Astrocyte (in vitro differentiated cells and primary cell): ENCODE data around the gene KDM4B. TPM values are rescaled to one million over a fixed set of nuclear protein-coding genes. Genes with fewer than 3 reads are reported as not detected.

Experiments used
- DNase-seq: peaks from one replicate; pipeline ENCODE4 v3.0.0-alpha.2; 2010; ENCODE audit warnings: low read depth
- FAIRE-seq: peaks from 2 replicates; lab custom pipeline; 2011; peaks lifted over from hg19 to GRCh38; lab: Jason Lieb, UNC
- H2AFZ ChIP-seq: 2 replicates; pipeline ENCODE4 v1.6.0; 2012; ENCODE audit warnings: low read depth, low read length, inconsistent platforms
- H3K27ac ChIP-seq: 2 replicates; pipeline ENCODE4 v1.5.1; 2011; ENCODE audit warnings: low read depth, low read length, inconsistent platforms
- H3K27me3 ChIP-seq: 2 replicates; pipeline ENCODE4 v1.6.0; 2011; ENCODE audit warnings: low read length, inconsistent platforms; ENCODE audit not compliant: insufficient read depth
- H3K36me3 ChIP-seq: 2 replicates; pipeline ENCODE4 v1.5.1; 2011; ENCODE audit warnings: low read length, inconsistent platforms; ENCODE audit not compliant: insufficient read depth
- H3K4me1 ChIP-seq: 2 replicates; pipeline ENCODE4 v1.5.1; 2011; ENCODE audit warnings: low read length, inconsistent platforms; ENCODE audit not compliant: insufficient read depth
- H3K4me2 ChIP-seq: 2 replicates; pipeline ENCODE4 v1.6.0; 2012; ENCODE audit warnings: low read length, inconsistent platforms
- H3K4me3 ChIP-seq: 2 replicates; pipeline ENCODE4 v1.5.1; 2011; ENCODE audit warnings: low read depth, mild to moderate bottlenecking, low read length, inconsistent platforms; ENCODE audit not compliant: insufficient read depth
- H3K79me2 ChIP-seq: 2 replicates; pipeline ENCODE4 v1.6.0; 2012; ENCODE audit warnings: mild to moderate bottlenecking, low read length, inconsistent platforms; ENCODE audit not compliant: insufficient read depth
- H3K9ac ChIP-seq: 2 replicates; pipeline ENCODE4 v1.6.0; 2012; ENCODE audit warnings: mild to moderate bottlenecking, low read length, inconsistent platforms
- H3K9me3 ChIP-seq: 2 replicates; pipeline ENCODE4 v1.5.1; 2012; ENCODE audit warnings: low read depth, mild to moderate bottlenecking, low read length, inconsistent platforms; ENCODE audit not compliant: insufficient read depth
- H4K20me1 ChIP-seq: 2 replicates; pipeline ENCODE4 v1.6.0; 2012; ENCODE audit warnings: low read length, inconsistent platforms; ENCODE audit not compliant: insufficient read depth
- H3K27ac Mint-ChIP-seq: one replicate; pipeline ENCODE4 v1.8.0; 2021; ENCODE audit warnings: mild to moderate bottlenecking, mixed read lengths; ENCODE audit not compliant: unreplicated experiment
- H3K27me3 Mint-ChIP-seq: one replicate; pipeline ENCODE4 v1.8.0; 2021; ENCODE audit warnings: low read depth, mixed read lengths; ENCODE audit not compliant: unreplicated experiment
- H3K36me3 Mint-ChIP-seq: one replicate; pipeline ENCODE4 v1.8.0; 2021; ENCODE audit warnings: low read depth, mixed read lengths; ENCODE audit not compliant: unreplicated experiment
- H3K4me1 Mint-ChIP-seq: one replicate; pipeline ENCODE4 v1.8.0; 2021; ENCODE audit warnings: low read depth, mixed read lengths; ENCODE audit not compliant: unreplicated experiment
- H3K4me3 Mint-ChIP-seq: one replicate; pipeline ENCODE4 v1.8.0; 2021; ENCODE audit warnings: mild to moderate bottlenecking, moderate library complexity, mixed read lengths; ENCODE audit not compliant: unreplicated experiment
- H3K9me3 Mint-ChIP-seq: one replicate; pipeline ENCODE4 v1.8.0; 2021; ENCODE audit warnings: mild to moderate bottlenecking, mixed read lengths; ENCODE audit not compliant: unreplicated experiment
- EZH2 ChIP-seq: IDR thresholded peaks from 2 replicates; pipeline ENCODE4 v1.6.1; 2012; ENCODE audit warnings: mild to moderate bottlenecking, low read length, inconsistent platforms; ENCODE audit not compliant: insufficient read depth
- total RNA-seq: library from RNA; stranded (reverse); gene quantifications from 2 replicates; pipeline ENCODE4 v1.2.1, GENCODE V29; 2021
- TF ChIP-seq, protein P1 (sequence below): IDR thresholded peaks from 2 replicates; pipeline ENCODE4 v1.5.1; 2011; ENCODE audit warnings: low read depth, mild to moderate bottlenecking, inconsistent platforms, low read length, moderate library complexity; ENCODE audit not compliant: insufficient read depth

KDM4B gene
- total RNA-seq, 1 donor from 2014 or later: 55.2 TPM

DNA sequence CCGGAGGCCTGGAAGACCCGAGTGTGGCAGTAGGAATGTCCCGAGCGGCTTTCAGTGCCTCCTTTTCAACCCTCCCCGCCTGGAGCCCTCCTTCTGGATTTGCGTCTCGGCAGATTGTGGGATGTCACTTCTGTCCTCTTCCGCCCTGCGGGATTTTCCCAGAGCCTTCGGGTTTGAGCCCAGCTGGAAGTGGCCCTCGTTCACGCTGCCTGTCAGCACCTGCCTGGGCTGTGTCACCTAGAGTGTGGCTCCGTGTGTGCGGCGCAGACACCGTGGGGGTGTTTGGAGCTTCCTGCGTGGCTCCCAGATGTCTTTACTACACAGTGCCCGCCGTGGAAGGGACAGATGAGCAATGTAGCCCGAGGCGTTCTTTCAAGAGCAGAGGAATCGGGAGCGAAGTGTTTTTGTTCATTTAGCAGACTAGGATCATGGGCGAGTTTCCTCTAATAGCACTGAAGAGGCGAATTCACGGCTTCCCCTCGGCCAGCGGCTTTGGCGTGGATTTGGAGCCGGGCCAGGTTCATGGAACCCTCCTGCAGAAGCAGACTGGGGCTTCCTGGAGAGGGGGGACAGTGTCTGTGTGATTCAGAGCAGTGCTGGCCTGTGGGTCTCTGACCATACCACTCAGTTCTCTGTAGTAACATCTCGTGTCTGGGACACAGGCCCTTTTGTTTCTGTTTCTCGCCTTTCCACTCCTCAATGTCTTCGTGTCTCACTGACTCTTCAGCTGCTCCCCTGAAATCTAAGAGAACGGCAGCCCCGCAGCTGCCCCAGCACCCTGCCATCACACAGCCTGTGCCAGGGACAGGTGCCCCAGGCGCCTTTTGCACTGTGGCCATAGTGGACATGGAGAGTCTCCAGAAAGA, 68.0 kb downstream of the KDM4B start:
- Histone ChIP-seq H3K36me3 (peaks cover 4% of the 10 kb centered on the region), H4K20me1 (peaks cover 81% of the 10 kb centered on the region), H3K27me3 (no peaks in the 10 kb centered on the region), H3K79me2 (peaks cover 40% of the 10 kb centered on the region), H3K4me3 (peak overlapping the region; percentile 42), H3K27ac (peak overlapping the region; percentile 59), H3K4me2 (peak overlapping the region; percentile 76), H3K9me3 (no peaks in the 10 kb centered on the region), H2AFZ (no peak overlapping the region), H3K4me1 (peaks cover 46% of the 10 kb centered on the region), H3K9ac (peak overlapping the region; percentile 62)
- no peak for TF ChIP-seq EZH2
- TF ChIP-seq, protein P1, sequence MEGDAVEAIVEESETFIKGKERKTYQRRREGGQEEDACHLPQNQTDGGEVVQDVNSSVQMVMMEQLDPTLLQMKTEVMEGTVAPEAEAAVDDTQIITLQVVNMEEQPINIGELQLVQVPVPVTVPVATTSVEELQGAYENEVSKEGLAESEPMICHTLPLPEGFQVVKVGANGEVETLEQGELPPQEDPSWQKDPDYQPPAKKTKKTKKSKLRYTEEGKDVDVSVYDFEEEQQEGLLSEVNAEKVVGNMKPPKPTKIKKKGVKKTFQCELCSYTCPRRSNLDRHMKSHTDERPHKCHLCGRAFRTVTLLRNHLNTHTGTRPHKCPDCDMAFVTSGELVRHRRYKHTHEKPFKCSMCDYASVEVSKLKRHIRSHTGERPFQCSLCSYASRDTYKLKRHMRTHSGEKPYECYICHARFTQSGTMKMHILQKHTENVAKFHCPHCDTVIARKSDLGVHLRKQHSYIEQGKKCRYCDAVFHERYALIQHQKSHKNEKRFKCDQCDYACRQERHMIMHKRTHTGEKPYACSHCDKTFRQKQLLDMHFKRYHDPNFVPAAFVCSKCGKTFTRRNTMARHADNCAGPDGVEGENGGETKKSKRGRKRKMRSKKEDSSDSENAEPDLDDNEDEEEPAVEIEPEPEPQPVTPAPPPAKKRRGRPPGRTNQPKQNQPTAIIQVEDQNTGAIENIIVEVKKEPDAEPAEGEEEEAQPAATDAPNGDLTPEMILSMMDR: no peak
- FAIRE-seq (peak; percentile 17), DNase-seq (peak; percentile 78)
- no peak overlapping the region for H3K4me3 Mint-ChIP-seq
- H3K4me1 Mint-ChIP-seq: peaks cover 21% of the 10 kb centered on the region
- no peaks in the 10 kb centered on the region for H3K27me3 Mint-ChIP-seq
- H3K36me3 Mint-ChIP-seq: peaks cover 18% of the 10 kb centered on the region
- no peaks in the 10 kb centered on the region for H3K9me3 Mint-ChIP-seq
- peak overlapping the region; percentile 62 for H3K27ac Mint-ChIP-seq

DNA sequence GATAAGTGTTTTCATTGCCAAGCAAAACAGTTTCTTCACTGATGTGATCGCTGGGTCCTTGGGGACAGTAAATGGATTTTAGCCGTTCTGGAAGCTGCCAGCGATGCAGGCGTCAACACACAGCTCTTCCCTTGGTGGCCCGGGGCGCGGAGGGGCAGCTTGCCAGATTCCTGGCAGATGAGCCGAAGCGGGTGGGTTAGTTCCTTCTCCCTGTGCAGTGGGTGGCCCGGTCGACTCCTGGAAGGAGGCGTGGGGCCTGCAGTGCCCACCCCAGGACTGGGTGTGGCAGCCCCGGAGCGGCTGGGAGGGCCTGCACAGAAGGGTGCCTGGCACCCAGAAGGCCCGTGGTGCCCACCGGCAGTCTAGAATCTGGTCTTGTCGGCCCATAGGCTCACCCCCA, 69.0 kb downstream of the KDM4B start:
- Mint-ChIP-seq H3K4me3 (no peak overlapping the region), H3K4me1 (peaks cover 15% of the 10 kb centered on the region), H3K27me3 (no peaks in the 10 kb centered on the region), H3K36me3 (peaks cover 20% of the 10 kb centered on the region), H3K9me3 (no peaks in the 10 kb centered on the region), H3K27ac (no peak overlapping the region)
- no peaks in the 10 kb centered on the region for H3K27me3 ChIP-seq
- H3K9me3 ChIP-seq: no peaks in the 10 kb centered on the region
- TF ChIP-seq, protein P1: no peak
- no peak for TF ChIP-seq EZH2
- peaks cover 31% of the 10 kb centered on the region for H3K79me2 ChIP-seq
- DNase-seq: no peak
- FAIRE-seq: no peak
- no peak overlapping the region for H2AFZ ChIP-seq
- H4K20me1 ChIP-seq: peaks cover 71% of the 10 kb centered on the region
- peaks cover 4% of the 10 kb centered on the region for H3K36me3 ChIP-seq
- H3K4me3 ChIP-seq: no peak overlapping the region
- peaks cover 40% of the 10 kb centered on the region for H3K4me1 ChIP-seq
- peak overlapping the region; percentile 62 for H3K9ac ChIP-seq
- H3K27ac ChIP-seq: no peak overlapping the region
- H3K4me2 ChIP-seq: peak overlapping the region; percentile 76
